Hematopoietic multipotent progenitor cell treated with erythropoietin and hydrocortisone succinate and interleukin-3 and kit ligand, for 6 days (in vitro differentiated cells): ENCODE results near the gene CBX6.

Source experiments
- DNase-seq: peaks from one replicate; pipeline ENCODE4 v3.0.0-alpha.2; 2015

The CBX6 gene

GRCh38 chr22:38839686-38840085 is 32.3 kb downstream of the CBX6 start:
- DNase-seq: no peak

- DNase-seq: peak; percentile 49
These were observed 34.5 kb downstream of the CBX6 start for GRCh38 chr22:38837414-38837928.

- DNase-seq: no peak
These were observed 36.1 kb downstream of the CBX6 start for GRCh38 chr22:38835888-38836301.

DNA sequence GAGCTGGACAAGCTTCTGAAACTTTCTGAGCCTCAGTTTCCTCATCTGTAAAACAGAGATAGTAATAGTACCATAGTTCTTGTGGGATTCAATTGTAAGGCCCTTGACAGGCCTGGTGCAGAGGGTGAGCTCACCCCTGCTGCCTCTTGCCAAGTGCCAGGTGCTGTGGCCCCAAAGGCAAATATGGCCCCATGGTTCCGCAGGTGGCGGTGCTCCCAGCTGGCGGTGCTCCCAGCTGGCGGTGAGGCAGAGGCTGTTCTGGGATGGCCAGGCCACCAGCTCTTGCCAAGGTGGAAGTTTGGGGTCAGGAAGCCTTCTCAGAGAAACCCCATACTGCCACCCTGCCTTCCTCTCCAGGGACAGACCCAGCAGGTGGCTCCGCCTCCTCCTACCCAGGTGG is 37.0 kb downstream of the CBX6 start:
- no peak for DNase-seq

- no peak for DNase-seq
These were observed 37.6 kb downstream of the CBX6 start for GRCh38 chr22:38834215-38834953.

GRCh38 chr22:38833061-38833460 is 39.0 kb downstream of the CBX6 start:
- DNase-seq: no peak

- DNase-seq: no peak
These were observed 39.7 kb downstream of the CBX6 start for GRCh38 chr22:38832005-38832978.

DNA sequence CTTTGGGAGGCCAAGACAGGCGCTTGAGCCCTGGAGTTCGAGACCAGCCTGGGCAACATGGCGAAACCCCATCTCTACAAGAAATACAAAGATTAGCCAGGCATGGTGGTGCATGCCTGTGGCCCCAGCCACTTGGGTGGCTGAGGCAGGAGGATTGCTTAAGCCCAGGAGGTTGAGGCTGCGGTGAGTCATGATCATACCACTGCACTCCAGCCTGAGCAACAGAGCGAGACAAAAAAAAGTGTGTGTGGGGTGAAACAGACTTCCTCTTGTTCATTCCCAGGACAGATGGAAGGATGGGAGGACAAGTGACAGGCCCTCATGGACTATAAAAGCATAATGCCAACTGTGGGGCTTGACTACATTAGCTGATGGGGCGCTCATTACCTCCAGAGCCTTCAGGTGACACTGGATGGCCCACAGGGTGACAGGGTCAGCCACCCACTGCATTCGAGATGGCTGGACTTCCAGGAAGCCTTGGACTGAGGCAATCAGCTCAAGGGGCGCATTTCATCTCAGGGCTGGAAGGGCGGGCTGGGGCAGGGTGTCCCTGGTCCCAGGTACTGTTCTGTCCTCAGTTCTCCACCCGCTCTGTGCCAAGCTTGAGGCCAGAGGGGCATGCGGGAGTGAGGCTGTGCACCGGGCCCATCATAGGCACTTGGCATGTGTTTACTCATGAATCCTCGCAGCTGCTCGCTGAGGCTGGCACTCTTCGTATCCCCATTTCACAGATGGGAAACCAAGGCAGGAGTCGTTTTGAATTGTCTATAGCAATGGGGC is 40.7 kb downstream of the CBX6 start:
- no peak for DNase-seq

DNA sequence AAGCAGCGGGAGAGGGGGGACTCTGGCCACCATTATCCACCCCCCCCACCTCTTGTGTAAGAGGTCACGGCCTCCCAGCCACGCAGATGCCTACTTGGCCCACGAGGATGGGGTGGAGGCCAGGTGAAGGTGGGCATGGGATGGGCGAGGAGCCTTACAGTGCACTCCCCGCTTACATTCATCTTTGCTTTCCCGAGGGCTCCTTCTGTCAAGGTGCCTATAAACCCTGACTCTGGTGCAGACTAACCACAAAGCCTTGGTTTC is 41.2 kb downstream of the CBX6 start:
- DNase-seq: no peak

DNA sequence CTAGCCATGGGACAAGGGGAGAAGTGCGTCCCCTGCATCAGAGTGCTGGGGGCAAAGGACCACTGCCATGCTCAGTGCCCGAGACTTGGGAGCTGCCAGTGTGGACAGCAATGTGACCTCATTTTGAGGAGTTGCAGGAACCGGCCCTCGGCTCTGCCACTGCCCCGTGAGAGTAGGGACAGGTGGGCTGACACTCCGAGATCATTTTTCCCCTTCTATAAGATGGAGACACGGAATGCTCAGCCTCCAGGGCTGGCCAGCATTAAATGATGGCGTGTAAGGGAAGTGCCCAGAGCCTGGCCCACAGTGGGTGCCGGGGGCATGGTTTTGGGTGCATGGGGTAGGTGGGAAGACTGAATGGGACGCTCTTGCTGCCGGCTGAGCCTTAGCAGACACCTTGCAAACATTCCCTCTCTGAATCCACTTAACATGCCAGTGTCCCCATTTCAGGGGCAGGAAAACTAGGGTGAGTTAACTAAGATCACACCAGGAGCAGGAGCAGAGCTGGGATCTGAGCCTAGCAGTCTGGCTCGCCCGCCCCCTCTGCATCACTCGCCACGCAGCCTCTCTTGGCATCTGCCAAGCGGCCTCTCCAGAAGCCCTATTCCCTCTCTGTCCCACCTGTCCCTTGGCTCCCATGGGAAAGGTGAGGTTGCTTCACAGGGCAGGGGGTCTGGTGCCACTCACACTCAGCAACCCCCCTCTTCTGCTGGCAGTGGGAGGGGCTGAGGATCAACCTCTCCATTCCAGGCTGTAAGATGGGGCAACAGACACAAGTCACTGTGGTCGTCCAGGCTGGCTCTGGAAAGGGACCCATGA is 41.8 kb downstream of the CBX6 start:
- no peak for DNase-seq

- DNase-seq: no peak
These were observed 42.5 kb downstream of the CBX6 start for GRCh38 chr22:38829485-38829884.

GRCh38 chr22:38828616-38829205 is 43.3 kb downstream of the CBX6 start:
- DNase-seq: no peak

- no peak for DNase-seq
These were observed 43.8 kb downstream of the CBX6 start for GRCh38 chr22:38828191-38828590.

DNA sequence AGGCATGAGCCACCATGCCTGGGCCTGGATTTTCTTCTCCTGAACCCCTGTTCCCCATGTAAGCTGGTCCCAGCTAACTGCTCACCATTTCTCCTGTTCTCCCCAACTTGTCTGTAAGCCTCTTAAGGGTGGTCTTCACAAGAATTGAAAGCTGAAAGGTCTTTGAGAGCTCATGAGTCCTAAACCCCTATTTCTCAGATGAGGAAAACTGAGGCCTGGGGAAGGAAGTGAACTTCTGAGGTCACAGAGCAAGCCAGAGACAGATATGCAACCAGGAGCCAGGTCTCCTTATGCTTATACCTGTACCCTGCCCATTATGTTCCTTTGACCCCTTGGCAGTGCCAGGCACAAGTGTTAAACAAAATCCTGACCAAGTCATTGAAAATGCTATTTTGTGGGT is 44.5 kb downstream of the CBX6 start:
- DNase-seq: no peak

GRCh38 chr22:38826801-38827200 is 45.2 kb downstream of the CBX6 start:
- DNase-seq: no peak

GRCh38 chr22:38826386-38826785 is 45.6 kb downstream of the CBX6 start:
- no peak for DNase-seq

- peak; percentile 96 for DNase-seq
These were observed 47.4 kb downstream of the CBX6 start for GRCh38 chr22:38824585-38824984.

GRCh38 chr22:38823637-38824036 is 48.4 kb downstream of the CBX6 start:
- DNase-seq: no peak

GRCh38 chr22:38823076-38823475 is 48.9 kb downstream of the CBX6 start:
- no peak for DNase-seq

DNA sequence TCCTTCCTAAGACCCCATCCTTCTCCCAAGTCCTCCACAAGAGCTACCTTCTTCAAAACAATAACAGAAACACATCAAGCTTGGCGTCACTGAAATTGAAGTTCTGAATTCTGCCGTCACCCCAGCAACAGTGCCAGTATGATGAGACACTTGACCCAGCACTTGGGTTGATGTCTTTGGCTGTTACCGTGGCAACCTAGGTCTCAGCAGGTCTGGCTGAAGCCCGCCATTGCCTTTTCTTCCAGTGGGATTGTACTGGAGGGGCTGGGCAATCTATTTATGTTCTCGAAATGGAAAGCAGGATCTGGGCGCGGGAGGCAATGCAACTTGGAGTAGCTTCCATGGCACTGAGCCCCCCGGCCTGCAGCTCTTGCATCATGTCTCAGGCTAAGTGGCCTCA is 52.0 kb downstream of the CBX6 start:
- DNase-seq: no peak

- DNase-seq: no peak
These were observed 52.6 kb downstream of the CBX6 start for GRCh38 chr22:38819387-38819940.

DNA sequence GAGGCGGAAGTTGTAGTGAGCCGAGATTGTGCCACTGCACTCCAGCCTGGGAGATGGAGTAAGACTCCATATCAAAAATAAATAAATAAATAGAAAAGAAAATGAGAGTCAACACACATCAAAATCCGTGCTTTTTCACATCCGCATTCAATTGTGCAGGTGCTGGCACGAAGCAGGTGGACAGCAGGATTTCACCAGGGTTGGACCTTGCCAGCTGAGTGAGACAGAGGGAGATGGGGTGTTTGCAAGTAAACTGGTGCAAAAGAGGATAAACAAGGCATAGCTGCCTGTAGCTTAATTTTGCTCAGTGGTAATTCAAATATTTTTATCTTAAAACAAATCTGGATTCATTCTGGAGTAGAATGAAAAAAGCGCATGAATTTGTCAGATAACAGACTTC is 54.8 kb downstream of the CBX6 start:
- no peak for DNase-seq
